Astrocyte (in vitro differentiated cells and primary cell): ENCODE results near the gene CARD11. TPM values are rescaled to one million over a fixed set of nuclear protein-coding genes. Genes with fewer than 3 reads are reported as not detected.
"Not testable (repeated sequence)": the region's sequence is repeated elsewhere in the genome, so short reads cannot be mapped to it uniquely, and the experiment has no call there.

ENCODE experiments used
- DNase-seq: peaks from one replicate; pipeline ENCODE4 v3.0.0-alpha.2; 2010; ENCODE audit warnings: low read depth
- FAIRE-seq: peaks from 2 replicates; lab custom pipeline; 2011; peaks lifted over from hg19 to GRCh38; lab: Jason Lieb, UNC
- H2AFZ ChIP-seq: 2 replicates; pipeline ENCODE4 v1.6.0; 2012; ENCODE audit warnings: low read depth, low read length, inconsistent platforms
- H3K27ac ChIP-seq: 2 replicates; pipeline ENCODE4 v1.5.1; 2011; ENCODE audit warnings: low read depth, low read length, inconsistent platforms
- H3K27me3 ChIP-seq: 2 replicates; pipeline ENCODE4 v1.6.0; 2011; ENCODE audit warnings: low read length, inconsistent platforms; ENCODE audit not compliant: insufficient read depth
- H3K36me3 ChIP-seq: 2 replicates; pipeline ENCODE4 v1.5.1; 2011; ENCODE audit warnings: low read length, inconsistent platforms; ENCODE audit not compliant: insufficient read depth
- H3K4me1 ChIP-seq: 2 replicates; pipeline ENCODE4 v1.5.1; 2011; ENCODE audit warnings: low read length, inconsistent platforms; ENCODE audit not compliant: insufficient read depth
- H3K4me2 ChIP-seq: 2 replicates; pipeline ENCODE4 v1.6.0; 2012; ENCODE audit warnings: low read length, inconsistent platforms
- H3K4me3 ChIP-seq: 2 replicates; pipeline ENCODE4 v1.5.1; 2011; ENCODE audit warnings: low read depth, mild to moderate bottlenecking, low read length, inconsistent platforms; ENCODE audit not compliant: insufficient read depth
- H3K79me2 ChIP-seq: 2 replicates; pipeline ENCODE4 v1.6.0; 2012; ENCODE audit warnings: mild to moderate bottlenecking, low read length, inconsistent platforms; ENCODE audit not compliant: insufficient read depth
- H3K9ac ChIP-seq: 2 replicates; pipeline ENCODE4 v1.6.0; 2012; ENCODE audit warnings: mild to moderate bottlenecking, low read length, inconsistent platforms
- H3K9me3 ChIP-seq: 2 replicates; pipeline ENCODE4 v1.5.1; 2012; ENCODE audit warnings: low read depth, mild to moderate bottlenecking, low read length, inconsistent platforms; ENCODE audit not compliant: insufficient read depth
- H4K20me1 ChIP-seq: 2 replicates; pipeline ENCODE4 v1.6.0; 2012; ENCODE audit warnings: low read length, inconsistent platforms; ENCODE audit not compliant: insufficient read depth
- H3K27ac Mint-ChIP-seq: one replicate; pipeline ENCODE4 v1.8.0; 2021; ENCODE audit warnings: mild to moderate bottlenecking, mixed read lengths; ENCODE audit not compliant: unreplicated experiment
- H3K27me3 Mint-ChIP-seq: one replicate; pipeline ENCODE4 v1.8.0; 2021; ENCODE audit warnings: low read depth, mixed read lengths; ENCODE audit not compliant: unreplicated experiment
- H3K36me3 Mint-ChIP-seq: one replicate; pipeline ENCODE4 v1.8.0; 2021; ENCODE audit warnings: low read depth, mixed read lengths; ENCODE audit not compliant: unreplicated experiment
- H3K4me1 Mint-ChIP-seq: one replicate; pipeline ENCODE4 v1.8.0; 2021; ENCODE audit warnings: low read depth, mixed read lengths; ENCODE audit not compliant: unreplicated experiment
- H3K4me3 Mint-ChIP-seq: one replicate; pipeline ENCODE4 v1.8.0; 2021; ENCODE audit warnings: mild to moderate bottlenecking, moderate library complexity, mixed read lengths; ENCODE audit not compliant: unreplicated experiment
- H3K9me3 Mint-ChIP-seq: one replicate; pipeline ENCODE4 v1.8.0; 2021; ENCODE audit warnings: mild to moderate bottlenecking, mixed read lengths; ENCODE audit not compliant: unreplicated experiment
- EZH2 ChIP-seq: IDR thresholded peaks from 2 replicates; pipeline ENCODE4 v1.6.1; 2012; ENCODE audit warnings: mild to moderate bottlenecking, low read length, inconsistent platforms; ENCODE audit not compliant: insufficient read depth
- total RNA-seq: library from RNA; stranded (reverse); gene quantifications from 2 replicates; pipeline ENCODE4 v1.2.1, GENCODE V29; 2021
- TF ChIP-seq, protein P1 (sequence below): IDR thresholded peaks from 2 replicates; pipeline ENCODE4 v1.5.1; 2011; ENCODE audit warnings: low read depth, mild to moderate bottlenecking, inconsistent platforms, low read length, moderate library complexity; ENCODE audit not compliant: insufficient read depth

Gene CARD11
- total RNA-seq, 1 donor from 2014 or later, result 9.5 TPM

DNA sequence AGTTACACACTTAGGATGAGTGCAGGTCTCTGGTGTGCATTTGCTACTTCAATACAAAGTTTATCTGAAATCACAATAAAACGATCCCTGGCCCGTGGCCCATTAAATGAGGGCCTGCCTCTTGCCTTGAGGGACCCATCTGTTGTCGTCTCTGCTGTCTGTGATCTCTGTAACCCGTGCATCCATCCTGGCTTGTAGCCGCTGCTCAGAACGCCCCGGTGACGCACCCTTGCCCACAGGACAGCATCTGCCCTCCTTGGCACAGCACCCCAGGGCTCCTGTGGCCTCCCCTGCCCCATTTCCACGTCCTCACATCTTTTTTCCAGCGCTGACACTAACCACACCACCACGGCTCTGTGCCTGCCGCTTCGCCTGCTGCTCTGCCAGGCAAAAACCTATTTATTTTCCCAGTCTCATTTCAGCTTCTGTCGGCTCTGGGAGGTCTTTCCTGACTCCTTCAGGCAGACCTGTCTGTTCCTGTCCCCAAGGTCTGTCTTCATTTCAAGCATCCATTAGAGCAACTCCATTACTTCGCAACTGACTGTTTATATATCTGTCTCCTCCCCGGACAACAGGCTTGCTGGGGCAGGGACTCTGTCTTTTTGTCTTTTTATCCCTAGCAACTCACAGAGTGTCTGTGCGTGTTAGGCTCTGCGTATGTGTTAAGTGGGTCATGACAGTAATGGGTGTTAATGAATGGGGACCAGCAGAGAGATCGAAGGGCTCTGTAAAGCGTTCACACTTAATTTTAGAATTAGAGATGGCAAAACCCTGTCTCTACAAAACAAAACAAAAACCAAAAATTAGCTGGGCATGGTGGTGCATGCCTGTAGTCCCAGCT is 16.4 kb downstream of the CARD11 start:
- Mint-ChIP-seq H3K4me3 (no peak overlapping the region), H3K27me3 (no peaks in the 10 kb centered on the region), H3K9me3 (no peaks in the 10 kb centered on the region), H3K27ac (no peak overlapping the region), H3K4me1 (peaks cover 12% of the 10 kb centered on the region), H3K36me3 (no peaks in the 10 kb centered on the region)
- no peaks in the 10 kb centered on the region for H3K4me1 ChIP-seq
- H4K20me1 ChIP-seq, result no peaks in the 10 kb centered on the region
- H3K9me3 ChIP-seq, result no peaks in the 10 kb centered on the region
- no peak for TF ChIP-seq EZH2
- TF ChIP-seq, protein P1, sequence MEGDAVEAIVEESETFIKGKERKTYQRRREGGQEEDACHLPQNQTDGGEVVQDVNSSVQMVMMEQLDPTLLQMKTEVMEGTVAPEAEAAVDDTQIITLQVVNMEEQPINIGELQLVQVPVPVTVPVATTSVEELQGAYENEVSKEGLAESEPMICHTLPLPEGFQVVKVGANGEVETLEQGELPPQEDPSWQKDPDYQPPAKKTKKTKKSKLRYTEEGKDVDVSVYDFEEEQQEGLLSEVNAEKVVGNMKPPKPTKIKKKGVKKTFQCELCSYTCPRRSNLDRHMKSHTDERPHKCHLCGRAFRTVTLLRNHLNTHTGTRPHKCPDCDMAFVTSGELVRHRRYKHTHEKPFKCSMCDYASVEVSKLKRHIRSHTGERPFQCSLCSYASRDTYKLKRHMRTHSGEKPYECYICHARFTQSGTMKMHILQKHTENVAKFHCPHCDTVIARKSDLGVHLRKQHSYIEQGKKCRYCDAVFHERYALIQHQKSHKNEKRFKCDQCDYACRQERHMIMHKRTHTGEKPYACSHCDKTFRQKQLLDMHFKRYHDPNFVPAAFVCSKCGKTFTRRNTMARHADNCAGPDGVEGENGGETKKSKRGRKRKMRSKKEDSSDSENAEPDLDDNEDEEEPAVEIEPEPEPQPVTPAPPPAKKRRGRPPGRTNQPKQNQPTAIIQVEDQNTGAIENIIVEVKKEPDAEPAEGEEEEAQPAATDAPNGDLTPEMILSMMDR, result no peak
- no peaks in the 10 kb centered on the region for H3K36me3 ChIP-seq
- peak overlapping the region; percentile 76 for H3K4me2 ChIP-seq
- no peak overlapping the region for H3K27ac ChIP-seq
- no peak for DNase-seq
- H2AFZ ChIP-seq, result no peak overlapping the region
- no peak overlapping the region for H3K4me3 ChIP-seq
- H3K9ac ChIP-seq, result no peak overlapping the region
- no peaks in the 10 kb centered on the region for H3K79me2 ChIP-seq
- no peak for FAIRE-seq
- H3K27me3 ChIP-seq, result no peaks in the 10 kb centered on the region

DNA sequence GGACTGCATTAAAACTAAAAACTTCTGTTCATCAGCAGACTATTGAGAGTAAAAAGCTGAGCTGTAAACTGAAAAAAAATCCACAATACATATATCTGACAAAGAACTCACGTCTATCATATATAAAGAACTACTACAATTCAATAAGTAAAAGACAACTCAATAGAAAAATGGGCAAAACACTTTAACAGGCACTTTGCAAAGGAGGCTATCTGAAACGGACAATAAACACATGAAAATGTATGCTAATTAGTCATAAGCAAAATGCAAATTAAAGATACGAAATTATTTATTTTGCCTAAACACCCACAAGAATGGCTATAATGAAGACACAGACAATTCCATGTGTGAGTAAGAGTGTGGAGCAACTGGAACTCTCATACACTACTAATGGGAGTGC is 18.1 kb downstream of the CARD11 start:
- H3K27ac Mint-ChIP-seq, result no peak overlapping the region
- Histone ChIP-seq H3K27me3 (no peaks in the 10 kb centered on the region), H3K27ac (no peak overlapping the region), H3K4me1 (no peaks in the 10 kb centered on the region), H3K4me3 (no peak overlapping the region), H3K36me3 (no peaks in the 10 kb centered on the region), H3K9ac (no peak overlapping the region), H4K20me1 (no peaks in the 10 kb centered on the region), H3K79me2 (no peaks in the 10 kb centered on the region), H3K9me3 (no peaks in the 10 kb centered on the region), H2AFZ (no peak overlapping the region), H3K4me2 (no peak overlapping the region)
- no peaks in the 10 kb centered on the region for H3K27me3 Mint-ChIP-seq
- no peak for DNase-seq
- H3K36me3 Mint-ChIP-seq, result peaks cover 5% of the 10 kb centered on the region
- no peak for FAIRE-seq
- H3K4me3 Mint-ChIP-seq, result no peak overlapping the region
- TF ChIP-seq EZH2, result no peak
- TF ChIP-seq, protein P1, result no peak
- H3K9me3 Mint-ChIP-seq, result peaks cover 12% of the 10 kb centered on the region
- peaks cover 9% of the 10 kb centered on the region for H3K4me1 Mint-ChIP-seq

DNA sequence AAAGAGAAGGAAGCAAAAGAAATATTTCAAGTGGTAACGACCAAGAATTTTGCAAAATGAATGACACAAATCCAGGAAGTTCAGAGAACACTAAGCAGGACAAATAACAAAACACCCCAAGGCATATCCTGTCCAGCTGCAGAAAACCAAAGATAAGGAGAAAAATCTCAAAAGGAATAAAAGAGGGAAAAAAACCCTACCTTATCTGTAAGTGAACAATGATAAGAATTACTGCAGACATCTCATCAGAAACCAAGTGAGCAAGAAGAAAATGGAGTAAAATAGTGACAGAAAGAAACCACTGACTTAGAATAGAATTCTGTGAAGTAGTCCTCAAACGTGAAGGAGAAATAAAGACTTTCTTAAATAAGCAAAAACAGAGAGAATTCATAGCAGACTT is 21.8 kb downstream of the CARD11 start:
- Mint-ChIP-seq H3K36me3 (peaks cover 5% of the 10 kb centered on the region), H3K4me3 (no peak overlapping the region), H3K27ac (no peak overlapping the region), H3K4me1 (no peaks in the 10 kb centered on the region), H3K27me3 (no peaks in the 10 kb centered on the region), H3K9me3 (peaks cover 17% of the 10 kb centered on the region)
- Histone ChIP-seq H3K36me3 (no peaks in the 10 kb centered on the region), H4K20me1 (no peaks in the 10 kb centered on the region), H3K79me2 (no peaks in the 10 kb centered on the region), H3K27me3 (no peaks in the 10 kb centered on the region), H3K9ac (no peak overlapping the region), H3K9me3 (no peaks in the 10 kb centered on the region), H3K4me3 (no peak overlapping the region), H2AFZ (no peak overlapping the region), H3K27ac (no peak overlapping the region), H3K4me2 (no peak overlapping the region), H3K4me1 (no peaks in the 10 kb centered on the region)
- no peak for TF ChIP-seq EZH2
- TF ChIP-seq, protein P1, result no peak
- FAIRE-seq, result no peak
- DNase-seq, result no peak

DNA sequence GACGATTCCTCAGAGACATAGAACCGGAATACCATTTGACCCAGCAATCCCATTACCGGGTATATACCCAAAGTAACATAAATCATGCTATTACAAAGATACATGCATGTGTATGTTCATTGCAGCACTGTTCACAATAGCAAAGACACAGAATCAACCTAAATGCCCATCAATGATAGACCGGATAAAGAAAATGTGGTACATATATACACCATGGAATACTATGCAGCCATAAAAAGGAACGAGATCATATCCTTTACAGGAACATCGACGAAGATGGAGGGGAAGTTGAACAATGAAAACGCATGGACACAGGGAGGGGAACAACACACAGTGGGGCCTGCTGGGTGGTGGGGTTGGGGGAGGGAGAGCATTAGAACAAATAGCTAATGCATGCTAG is 22.4 kb downstream of the CARD11 start:
- H3K4me2 ChIP-seq, H3K36me3 Mint-ChIP-seq, H3K4me1 ChIP-seq, H4K20me1 ChIP-seq, H3K36me3 ChIP-seq, H2AFZ ChIP-seq, FAIRE-seq, H3K27me3 ChIP-seq, H3K4me1 Mint-ChIP-seq, H3K4me3 ChIP-seq, H3K27ac ChIP-seq, H3K4me3 Mint-ChIP-seq, H3K9ac ChIP-seq, H3K9me3 ChIP-seq, H3K27me3 Mint-ChIP-seq, H3K79me2 ChIP-seq, DNase-seq, H3K27ac Mint-ChIP-seq: not testable (repeated sequence)
- peaks cover 17% of the 10 kb centered on the region for H3K9me3 Mint-ChIP-seq
